Thyroid gland (tissue), 4 donors: Measurements from ENCODE around the gene SP9.

Source experiments
- CTCF ChIP-seq, 6 experiments: fragments of 200-600 bp in 3 of 6; fragments of 450-650 bp in 3 of 6; sonication (generic) in 3 of 6; IDR thresholded peaks; one replicate each; pipeline ENCODE4 v1.5.1; 2016 to 2019; ENCODE audit warnings: antibody characterized with exemption in 6 of 6, mild to moderate bottlenecking in 2 of 6, inconsistent platforms in 1 of 6, moderate library complexity in 1 of 6
- POLR2A ChIP-seq, 2 donors: fragments of 450-650 bp; IDR thresholded peaks; one replicate each; pipeline ENCODE4 v1.6.1; 2017; ENCODE audit warnings: antibody characterized with exemption in 2 of 2, mild to moderate bottlenecking in 2 of 2, moderate library complexity in 1 of 2

DNA sequence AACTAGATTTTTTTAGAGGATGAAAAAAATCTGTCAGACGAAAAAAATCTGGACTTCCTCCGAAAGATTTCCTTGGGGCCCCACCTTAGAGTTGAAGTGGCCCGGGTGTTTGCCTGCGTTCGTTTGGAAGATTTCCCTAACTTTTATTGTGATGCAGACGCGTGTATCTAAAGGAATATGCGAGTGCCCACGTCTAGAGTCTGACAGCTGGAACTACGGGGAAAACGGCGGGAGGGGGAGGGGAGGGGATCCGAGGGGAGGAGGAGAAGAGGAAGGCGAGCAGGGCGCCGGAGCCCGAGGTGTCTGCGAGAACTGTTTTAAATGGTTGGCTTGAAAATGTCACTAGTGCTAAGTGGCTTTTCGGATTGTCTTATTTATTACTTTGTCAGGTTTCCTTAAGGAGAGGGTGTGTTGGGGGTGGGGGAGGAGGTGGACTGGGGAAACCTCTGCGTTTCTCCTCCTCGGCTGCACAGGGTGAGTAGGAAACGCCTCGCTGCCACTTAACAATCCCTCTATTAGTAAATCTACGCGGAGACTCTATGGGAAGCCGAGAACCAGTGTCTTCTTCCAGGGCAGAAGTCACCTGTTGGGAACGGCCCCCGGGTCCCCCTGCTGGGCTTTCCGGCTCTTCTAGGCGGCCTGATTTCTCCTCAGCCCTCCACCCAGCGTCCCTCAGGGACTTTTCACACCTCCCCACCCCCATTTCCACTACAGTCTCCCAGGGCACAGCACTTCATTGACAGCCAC, 2.4 kb upstream of the SP9 start:
- TF ChIP-seq CTCF (IDR thresholded peaks at IDR 0.05) (no peak), POLR2A (IDR thresholded peaks at IDR 0.05) (no peak)
